Measurements from ENCODE around the gene CREB3L1. TPM values are rescaled to one million over a fixed set of nuclear protein-coding genes. Genes with fewer than 3 reads are reported as not detected.

CREB3L1 gene
- total and polyA plus RNA-seq, 4 donors, result 16.8 to 54.0 (median 36.8) TPM

DNA sequence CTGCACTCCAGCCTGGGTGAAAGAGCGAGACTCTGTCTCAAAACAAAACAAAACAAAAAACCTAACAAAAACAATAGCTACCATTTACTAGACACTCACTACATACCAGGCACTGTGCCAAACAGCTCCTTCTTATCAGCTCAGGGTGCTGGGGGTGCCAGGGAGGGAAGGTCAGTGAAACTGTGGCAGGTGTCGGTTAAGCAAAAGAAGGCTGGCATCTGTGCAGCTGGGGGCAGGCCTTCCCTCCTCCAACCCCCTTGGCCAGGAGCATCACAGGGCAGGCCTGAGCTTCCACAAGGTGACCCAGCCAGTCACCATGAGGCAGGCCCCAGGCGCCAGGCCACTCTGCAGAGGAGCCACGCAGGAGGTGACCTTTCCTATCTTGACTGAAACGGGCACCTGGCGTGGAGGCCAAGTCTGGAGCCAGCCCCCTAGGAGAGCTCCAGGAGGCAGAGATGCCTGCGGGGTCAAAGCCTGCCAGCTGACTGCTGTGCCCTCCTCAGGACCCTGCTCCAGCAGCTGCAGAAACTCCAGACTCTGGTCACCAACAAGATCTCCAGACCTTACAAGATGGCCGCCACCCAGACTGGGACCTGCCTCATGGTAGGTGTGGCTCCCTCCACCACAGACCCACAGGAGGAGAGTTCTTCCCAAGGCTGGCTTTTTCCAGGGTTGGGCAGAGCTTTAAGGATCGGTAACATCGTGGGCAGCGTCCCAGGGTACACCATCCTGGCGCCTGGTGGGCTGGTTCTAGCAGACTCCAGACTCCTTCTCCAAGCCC lies 38.5 kb downstream of the CREB3L1 start:
- peaks cover 0 to 4% (median 0%) of the 10 kb centered on the region in 5 donors for H3K4me1 ChIP-seq (ENCODE audit: control insufficient read depth in 5 of 5, insufficient read depth in 5 of 5, low read length in 5 of 5)
- H3K27me3 ChIP-seq (ENCODE audit: control insufficient read depth in 3 of 3, insufficient read depth in 3 of 3, low read length in 2 of 3), result no peaks in the 10 kb centered on the region
- ATAC-seq (ENCODE audit: insufficient read depth, low FRiP score), result no peak
- peak in 1 of 3 donors; percentile 29 for DNase-seq
- peaks cover 2 to 28% (median 14%) of the 10 kb centered on the region in 4 donors for H3K36me3 ChIP-seq (ENCODE audit: control insufficient read depth in 4 of 4, insufficient read depth in 4 of 4, low read length in 4 of 4)
- TF ChIP-seq, protein P1, sequence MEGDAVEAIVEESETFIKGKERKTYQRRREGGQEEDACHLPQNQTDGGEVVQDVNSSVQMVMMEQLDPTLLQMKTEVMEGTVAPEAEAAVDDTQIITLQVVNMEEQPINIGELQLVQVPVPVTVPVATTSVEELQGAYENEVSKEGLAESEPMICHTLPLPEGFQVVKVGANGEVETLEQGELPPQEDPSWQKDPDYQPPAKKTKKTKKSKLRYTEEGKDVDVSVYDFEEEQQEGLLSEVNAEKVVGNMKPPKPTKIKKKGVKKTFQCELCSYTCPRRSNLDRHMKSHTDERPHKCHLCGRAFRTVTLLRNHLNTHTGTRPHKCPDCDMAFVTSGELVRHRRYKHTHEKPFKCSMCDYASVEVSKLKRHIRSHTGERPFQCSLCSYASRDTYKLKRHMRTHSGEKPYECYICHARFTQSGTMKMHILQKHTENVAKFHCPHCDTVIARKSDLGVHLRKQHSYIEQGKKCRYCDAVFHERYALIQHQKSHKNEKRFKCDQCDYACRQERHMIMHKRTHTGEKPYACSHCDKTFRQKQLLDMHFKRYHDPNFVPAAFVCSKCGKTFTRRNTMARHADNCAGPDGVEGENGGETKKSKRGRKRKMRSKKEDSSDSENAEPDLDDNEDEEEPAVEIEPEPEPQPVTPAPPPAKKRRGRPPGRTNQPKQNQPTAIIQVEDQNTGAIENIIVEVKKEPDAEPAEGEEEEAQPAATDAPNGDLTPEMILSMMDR (IDR thresholded peaks at IDR 0.05; ENCODE audit: control extremely low read depth, extremely low read depth), result no peak
- 89 to 94% methylated on average over 12 of the region's 12 CpGs for WGBS, 2 donors
- no peak overlapping the region for H3K27ac ChIP-seq (ENCODE audit: low read depth in 1 of 2, low read length in 1 of 2)
- no peak overlapping the region for H3K9ac ChIP-seq (ENCODE audit: insufficient read depth in 1 of 2, low read length in 2 of 2)
- H3K4me3 ChIP-seq, result no peak overlapping the region
- H3K9me3 ChIP-seq (ENCODE audit: control insufficient read depth in 4 of 4, insufficient read depth in 3 of 4, low read length in 3 of 4), result no peaks in the 10 kb centered on the region

DNA sequence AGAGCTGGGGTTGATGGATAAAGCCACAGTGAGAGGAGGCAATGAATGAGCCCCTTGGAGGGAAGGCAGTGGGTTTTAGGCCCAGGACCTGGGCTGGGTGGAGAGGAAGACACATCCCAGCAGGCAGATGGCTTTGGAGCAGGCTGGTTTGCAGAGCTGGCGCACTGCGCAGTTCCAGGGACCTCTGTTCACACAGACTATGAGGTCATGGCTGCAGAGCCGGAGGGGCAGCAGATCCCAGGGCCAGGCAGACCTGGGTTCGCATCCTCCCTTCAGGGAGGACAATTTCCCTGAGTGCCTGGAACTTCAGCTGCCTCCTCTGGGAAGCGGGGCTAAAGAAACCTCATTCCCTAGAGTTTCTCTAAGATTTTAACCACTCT lies 41.6 kb downstream of the CREB3L1 start:
- DNase-seq, result no peak
- peaks cover 0 to 22% (median 12%) of the 10 kb centered on the region in 4 donors for H3K36me3 ChIP-seq (ENCODE audit: control insufficient read depth in 4 of 4, insufficient read depth in 4 of 4, low read length in 4 of 4)
- WGBS, 2 donors, result 81 to 86% methylated on average over 5 of the region's 5 CpGs
- H3K4me3 ChIP-seq, result no peak overlapping the region
- H3K27ac ChIP-seq (ENCODE audit: low read depth in 1 of 2, low read length in 1 of 2), result peak overlapping the region in 1 of 2 donors; percentile 68
- H3K27me3 ChIP-seq (ENCODE audit: control insufficient read depth in 3 of 3, insufficient read depth in 3 of 3, low read length in 2 of 3), result no peaks in the 10 kb centered on the region
- no peaks in the 10 kb centered on the region for H3K9me3 ChIP-seq (ENCODE audit: control insufficient read depth in 4 of 4, insufficient read depth in 3 of 4, low read length in 3 of 4)
- TF ChIP-seq, protein P1 (IDR thresholded peaks at IDR 0.05; ENCODE audit: control extremely low read depth, extremely low read depth), result no peak
- peaks cover 0 to 4% (median 0%) of the 10 kb centered on the region in 5 donors for H3K4me1 ChIP-seq (ENCODE audit: control insufficient read depth in 5 of 5, insufficient read depth in 5 of 5, low read length in 5 of 5)
- ATAC-seq (ENCODE audit: insufficient read depth, low FRiP score), result no peak
- no peak overlapping the region for H3K9ac ChIP-seq (ENCODE audit: insufficient read depth in 1 of 2, low read length in 2 of 2)

DNA sequence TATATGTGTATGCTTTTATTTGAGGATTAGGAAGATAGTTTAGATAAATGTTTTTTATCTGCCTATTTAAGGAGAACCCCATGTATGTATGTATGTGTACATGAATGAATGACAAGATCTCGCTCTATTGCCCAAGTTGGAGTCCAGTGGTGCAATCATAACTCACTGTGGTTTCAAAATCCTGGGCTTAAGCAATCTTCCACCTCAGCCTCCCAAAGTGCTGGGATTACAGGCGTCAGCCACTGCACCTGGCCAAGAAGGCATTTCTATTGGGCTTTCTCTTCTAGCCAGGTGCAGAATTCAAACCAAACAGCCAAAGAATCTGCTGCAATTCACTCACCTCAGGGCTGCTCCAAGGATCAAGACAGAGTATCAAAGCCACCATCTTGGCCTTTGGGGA lies 44.3 kb downstream of the CREB3L1 start:
- Histone ChIP-seq H3K9ac (ENCODE audit: insufficient read depth in 1 of 2, low read length in 2 of 2) (no peak overlapping the region), H3K4me1 (ENCODE audit: control insufficient read depth in 5 of 5, insufficient read depth in 5 of 5, low read length in 5 of 5) (peaks cover 0 to 4% (median 0%) of the 10 kb centered on the region in 5 donors), H3K36me3 (ENCODE audit: control insufficient read depth in 4 of 4, insufficient read depth in 4 of 4, low read length in 4 of 4) (peaks cover 0 to 19% (median 5%) of the 10 kb centered on the region in 4 donors), H3K27ac (ENCODE audit: low read depth in 1 of 2, low read length in 1 of 2) (no peak overlapping the region), H3K9me3 (ENCODE audit: control insufficient read depth in 4 of 4, insufficient read depth in 3 of 4, low read length in 3 of 4) (no peaks in the 10 kb centered on the region), H3K27me3 (ENCODE audit: control insufficient read depth in 3 of 3, insufficient read depth in 3 of 3, low read length in 2 of 3) (no peaks in the 10 kb centered on the region), H3K4me3 (no peak overlapping the region)
- TF ChIP-seq, protein P1 (IDR thresholded peaks at IDR 0.05; ENCODE audit: control extremely low read depth, extremely low read depth), result no peak
- WGBS, 2 donors, result 38 to 58% methylated on average over 2 of the region's 2 CpGs
- ATAC-seq (ENCODE audit: insufficient read depth, low FRiP score) (no peak), DNase-seq (no peak)

Measured in lung (tissue), 12 donors.